Fibroblast of peridontal ligament (primary cell): ENCODE results near the gene MYL11.

Experiments
- DNase-seq: peaks from one replicate; pipeline ENCODE4 v3.0.0-alpha.2; 2010; ENCODE audit errors: extremely low read depth

Gene MYL11

GRCh38 chr16:30354423-30355143, 20.0 kb upstream of the MYL11 start:
- DNase-seq = no peak

- peak; percentile 99 for DNase-seq
Observed at GRCh38 chr16:30355144-30355953, 19.3 kb upstream of the MYL11 start, which contains the start of gene CD2BP2. Gene CD2BP2 (minus strand): TSS chr16:30355308. CDS start chr16:30354681, 627 bp downstream.

- no peak for DNase-seq
Observed at GRCh38 chr16:30355954-30356308, 18.7 kb upstream of the MYL11 start.

- DNase-seq = no peak
Observed at GRCh38 chr16:30356401-30357084, 18.1 kb upstream of the MYL11 start.

- no peak for DNase-seq
Observed at GRCh38 chr16:30357085-30357714, 17.4 kb upstream of the MYL11 start.

GRCh38 chr16:30357715-30358576, 16.7 kb upstream of the MYL11 start:
- DNase-seq = no peak

- no peak for DNase-seq
Observed at GRCh38 chr16:30358577-30358936, 16.0 kb upstream of the MYL11 start.

- no peak for DNase-seq
Observed at GRCh38 chr16:30358990-30359870, 15.4 kb upstream of the MYL11 start.

- no peak for DNase-seq
Observed at GRCh38 chr16:30359871-30360170, 14.8 kb upstream of the MYL11 start.

GRCh38 chr16:30361180-30361579, 13.4 kb upstream of the MYL11 start:
- no peak for DNase-seq

GRCh38 chr16:30365200-30365599, 9.4 kb upstream of the MYL11 start:
- DNase-seq = no peak

- DNase-seq = no peak
Observed at GRCh38 chr16:30366511-30366910, 8.1 kb upstream of the MYL11 start.

- DNase-seq = no peak
Observed at GRCh38 chr16:30367349-30368009, 7.1 kb upstream of the MYL11 start.

GRCh38 chr16:30368122-30368791, 6.3 kb upstream of the MYL11 start:
- peak; percentile 51 for DNase-seq

GRCh38 chr16:30368792-30369090, 5.9 kb upstream of the MYL11 start:
- no peak for DNase-seq

GRCh38 chr16:30369091-30369937, 5.3 kb upstream of the MYL11 start:
- no peak for DNase-seq

GRCh38 chr16:30369938-30370455, 4.6 kb upstream of the MYL11 start:
- no peak for DNase-seq
